HCT116 (cell line): ENCODE data around the gene RHNO1. TPM values are rescaled to one million over a fixed set of nuclear protein-coding genes. Genes with fewer than 3 reads are reported as not detected.

Experiments used
- ATAC-seq: fragments of 200-7000 bp; cut with Tn5 transposase; 2 replicates; pipeline ENCODE4 v1.9.1; 2020; ENCODE audit warnings: mild to moderate bottlenecking, moderate library complexity
- BruUV-seq: library from RNA; stranded (reverse); fragments of 400-500 nt; replicated peaks from 2 replicates; lab custom pipeline; 2021; lab: Mats Ljungman, UMichigan
- CTCF ChIA-PET: fragments of 300-600 bp; sonication (Branson Sonifier 250); formaldehyde crosslinking; loops from one replicate; lab custom pipeline; 2021; ENCODE audit warnings: antibody characterized with exemption; lab: Charles Lee
- POLR2A ChIA-PET: fragments of 300-600, 350-600 bp; sonication (Branson Sonifier 250); formaldehyde crosslinking; loops from one replicate; lab custom pipeline; 2021; ENCODE audit warnings: antibody characterized with exemption; lab: Charles Lee
- RAD21 ChIA-PET, 2 experiments: fragments of 300-600 bp; sonication (Branson Sonifier 250); formaldehyde crosslinking; loops; one replicate each; lab custom pipeline; 2023; ENCODE audit warnings: low total read pairs in 2 of 2; ENCODE audit not compliant: uncharacterized antibody in 2 of 2, unreplicated experiment in 2 of 2, low non-redundant PET in 1 of 2; lab: Charles Lee
- DNase-seq: peaks from one replicate; pipeline ENCODE4 v3.0.0-alpha.2; 2010; ENCODE audit warnings: low read depth, low spot score
- H2AFZ ChIP-seq: fragments of 200-600 bp; shearing (Covaris generic), sonication (generic); 2 replicates; pipeline ENCODE4 v1.6.1; 2017; ENCODE audit warnings: low read depth, mixed run types, mixed read lengths, antibody characterized with exemption, low read length; ENCODE audit not compliant: poor library complexity, severe bottlenecking
- H3K27ac ChIP-seq: 2 replicates; pipeline ENCODE4 v1.5.1; 2012; ENCODE audit warnings: low read depth, low read length
- H3K27me3 ChIP-seq: fragments of 200-600 bp; sonication (generic); 2 replicates; pipeline ENCODE4 v1.6.1; 2016; ENCODE audit warnings: mixed run types, low read length, mixed read lengths; ENCODE audit not compliant: insufficient read depth
- H3K36me3 ChIP-seq, 2 experiments: fragments of 200-500 bp in 1 of 2; fragments of 200-600 bp in 1 of 2; sonication (Bioruptor generic) in 1 of 2; sonication (generic) in 1 of 2; 2 replicates each; pipeline versions ENCODE4 v1.5.1 to v1.6.1; 2014 to 2016; ENCODE audit warnings: low read length in 2 of 2, inconsistent platforms in 1 of 2, mixed read lengths in 1 of 2, mixed run types in 1 of 2; ENCODE audit not compliant: insufficient read depth in 2 of 2, control insufficient read depth in 1 of 2
- H3K4me1 ChIP-seq, 2 experiments: fragments of 200-600 bp in 1 of 2; sonication (generic) in 1 of 2; 2 replicates each; pipeline versions ENCODE4 v1.5.1 to v1.6.1; 2012 to 2017; ENCODE audit warnings: low read length in 2 of 2, inconsistent platforms in 1 of 2, mild to moderate bottlenecking in 1 of 2, mixed read lengths in 1 of 2, mixed run types in 1 of 2, moderate library complexity in 1 of 2; ENCODE audit not compliant: insufficient read depth in 2 of 2, control insufficient read depth in 1 of 2
- H3K4me2 ChIP-seq: fragments of 200-600 bp; sonication (generic); 2 replicates; pipeline ENCODE4 v1.6.1; 2017; ENCODE audit warnings: mixed run types, low read length, mixed read lengths
- H3K4me3 ChIP-seq, 2 experiments: fragments of 200-600 bp in 1 of 2; sonication (generic) in 1 of 2; replicated peaks in 1 of 2; 2 replicates each; pipeline ENCODE4 v1.5.1; 2011 to 2016; ENCODE audit warnings: low read length in 2 of 2, control low read depth in 1 of 2, low read depth in 1 of 2, mild to moderate bottlenecking in 1 of 2, mixed read lengths in 1 of 2, mixed run types in 1 of 2
- H3K79me2 ChIP-seq: fragments of 200-600 bp; sonication (generic); 2 replicates; pipeline ENCODE4 v1.6.1; 2017; ENCODE audit warnings: mild to moderate bottlenecking, mixed run types, low read length, moderate library complexity, mixed read lengths; ENCODE audit not compliant: insufficient read depth
- H3K9ac ChIP-seq: fragments of 200-600 bp; sonication (generic); 2 replicates; pipeline ENCODE4 v1.6.1; 2016; ENCODE audit warnings: low read length, mixed read lengths
- H3K9me2 ChIP-seq: fragments of 200-600 bp; sonication (generic), shearing (Covaris generic); 2 replicates; pipeline ENCODE4 v1.6.1; 2017; ENCODE audit warnings: mixed run types, mild to moderate bottlenecking, moderate library complexity; ENCODE audit not compliant: insufficient read depth
- H3K9me3 ChIP-seq, 2 experiments: fragments of 200-500 bp in 1 of 2; fragments of 200-600 bp in 1 of 2; sonication (Bioruptor generic) in 1 of 2; sonication (generic) in 1 of 2; 2 replicates each; pipeline ENCODE4 v1.6.1; 2014 to 2017; ENCODE audit warnings: low read length in 2 of 2, mixed read lengths in 2 of 2, inconsistent platforms in 1 of 2, low read depth in 1 of 2, mild to moderate bottlenecking in 1 of 2, mixed run types in 1 of 2, moderate library complexity in 1 of 2; ENCODE audit not compliant: control insufficient read depth in 1 of 2, insufficient read depth in 1 of 2
- H4K20me1 ChIP-seq: fragments of 200-600 bp; sonication (generic), shearing (Covaris generic); 2 replicates; pipeline ENCODE4 v1.6.1; 2017; ENCODE audit warnings: mixed run types, mild to moderate bottlenecking, moderate library complexity; ENCODE audit not compliant: insufficient read depth
- CBX3 ChIP-seq: IDR thresholded peaks from 2 replicates; pipeline ENCODE4 v1.6.1; 2012; ENCODE audit warnings: low read depth
- EZH2phosphoT487 ChIP-seq: fragments of 200-600 bp; IDR thresholded peaks from 2 replicates; pipeline ENCODE4 v1.6.1; 2018; ENCODE audit warnings: antibody characterized with exemption, borderline replicate concordance
- JUND ChIP-seq: IDR thresholded peaks from 2 replicates; pipeline ENCODE4 v1.6.1; 2012
- MAX ChIP-seq: IDR thresholded peaks from 2 replicates; pipeline ENCODE4 v1.6.1; 2012
- POLR2A ChIP-seq: IDR thresholded peaks from 2 replicates; pipeline ENCODE4 v1.7.0; 2011; ENCODE audit warnings: borderline replicate concordance; ENCODE audit not compliant: insufficient read depth, insufficient read length; ENCODE audit errors: extremely low read depth
- POLR2AphosphoS5 ChIP-seq: IDR thresholded peaks from 2 replicates; pipeline ENCODE4 v1.6.1; 2011; ENCODE audit warnings: mild to moderate bottlenecking, low read depth, low read length, moderate library complexity
- RAD21 ChIP-seq: IDR thresholded peaks from 2 replicates; pipeline ENCODE4 v1.6.1; 2012; ENCODE audit warnings: low read depth, mild to moderate bottlenecking
- SIN3A ChIP-seq: IDR thresholded peaks from 2 replicates; pipeline ENCODE4 v1.6.1; 2012; ENCODE audit warnings: low read depth
- YY1 ChIP-seq: IDR thresholded peaks from 2 replicates; pipeline ENCODE4 v1.6.1; 2011; ENCODE audit warnings: low read length, low read depth, moderate library complexity, mild to moderate bottlenecking; ENCODE audit not compliant: insufficient replicate concordance; ENCODE audit errors: extremely low read depth
- ZNF274 ChIP-seq: fragments of 200-500 bp; sonication (Bioruptor generic); IDR thresholded peaks from 2 replicates; pipeline ENCODE4 v1.6.1; 2014; ENCODE audit warnings: mild to moderate bottlenecking, low read depth, low read length, inconsistent platforms
- intact Hi-C: fragments of 100-400 bp; cut with micrococcal nuclease; formaldehyde crosslinking; loops from 2 replicates; pipeline ENCODE4 v1.10.0; 2022
- total RNA-seq: library from RNA; stranded (reverse); gene quantifications from one replicate; pipeline ENCODE4 v1.2.1, GENCODE V29; 2021; ENCODE audit not compliant: unreplicated experiment
- TF ChIP-seq, protein P1 (sequence below): IDR thresholded peaks from 2 replicates; pipeline ENCODE4 v1.6.1; 2012

RHNO1 gene
- total RNA-seq, 1 experiment from 2014 or later = 29.7 TPM

DNA sequence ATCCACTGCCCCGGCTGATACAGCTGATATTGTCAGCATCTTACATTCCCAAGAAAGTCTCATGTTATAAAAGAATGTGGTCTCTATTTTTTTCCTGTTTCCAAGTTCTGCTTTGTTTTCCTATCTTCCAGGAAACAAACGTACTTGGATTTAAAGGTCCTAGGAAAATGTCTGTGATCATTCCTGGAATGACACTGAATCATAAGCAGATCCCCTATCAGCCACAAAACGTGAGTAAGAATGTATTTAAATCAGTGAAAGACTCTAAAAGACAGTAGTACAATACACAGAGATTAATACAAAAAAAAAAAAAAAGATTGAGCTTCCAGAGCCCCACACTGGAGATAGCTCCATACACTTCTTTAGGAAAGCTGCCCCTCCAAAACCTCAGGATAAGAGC, 60.5 kb downstream of the RHNO1 start:
- ATAC-seq (no peak), DNase-seq (no peak)
- H3K79me2 ChIP-seq = no peaks in the 10 kb centered on the region
- POLR2A ChIA-PET = no interaction called here
- no peak overlapping the region for H3K27ac ChIP-seq
- no TSS peak for BruUV-seq
- no peaks in the 10 kb centered on the region for H4K20me1 ChIP-seq
- RAD21 ChIA-PET = no interaction called here
- CTCF ChIA-PET = no interaction called here
- peaks cover 11 to 17% of the 10 kb centered on the region in 2 experiments; a peak in 3 of 4 replicates for H3K36me3 ChIP-seq
- H3K9ac ChIP-seq = no peak overlapping the region
- intact Hi-C loops = no loop called here
- H3K4me3 ChIP-seq = no peak overlapping the region
- peaks cover 5 to 6% of the 10 kb centered on the region in 2 experiments; a peak in 2 of 4 replicates for H3K4me1 ChIP-seq
- H3K27me3 ChIP-seq = no peaks in the 10 kb centered on the region
- no peaks in the 10 kb centered on the region for H3K9me2 ChIP-seq
- H3K4me2 ChIP-seq = no peak overlapping the region
- H3K9me3 ChIP-seq = no peaks in the 10 kb centered on the region
- no peak overlapping the region for H2AFZ ChIP-seq
- TF ChIP-seq ZNF274 (no peak), SIN3A (no peak), YY1 (no peak), EZH2phosphoT487 (no peak), MAX (no peak), POLR2A (no peak), JUND (no peak), POLR2AphosphoS5 (no peak), CBX3 (no peak), RAD21 (no peak)
- TF ChIP-seq, protein P1, sequence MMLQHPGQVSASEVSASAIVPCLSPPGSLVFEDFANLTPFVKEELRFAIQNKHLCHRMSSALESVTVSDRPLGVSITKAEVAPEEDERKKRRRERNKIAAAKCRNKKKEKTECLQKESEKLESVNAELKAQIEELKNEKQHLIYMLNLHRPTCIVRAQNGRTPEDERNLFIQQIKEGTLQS = no peak

Other genes with a start within 250 kb of the RHNO1 start
- 178 TPM for gene FKBP4, start 82.3 kb upstream of the RHNO1 start, total RNA-seq
- 24.6 TPM for gene ITFG2, start 64.6 kb upstream of the RHNO1 start, total RNA-seq
- not detected for gene NRIP2, start 42.2 kb upstream of the RHNO1 start, total RNA-seq
- gene TEX52, start 20.2 kb upstream of the RHNO1 start, total RNA-seq = not detected
- gene FOXM1, start within 50 bp of the RHNO1 start, total RNA-seq = 85.1 TPM
- gene TULP3, start 13.7 kb downstream of the RHNO1 start, total RNA-seq = 21.3 TPM
- gene TEAD4, start 82.2 kb downstream of the RHNO1 start, total RNA-seq = 43.2 TPM
- gene TSPAN9, start 200.2 kb downstream of the RHNO1 start, total RNA-seq = 13.2 TPM